Measurements from ENCODE around the gene MBNL3.

- TF ChIP-seq CTCF (IDR thresholded peaks at IDR 0.05) (no peak), POLR2AphosphoS5 (IDR thresholded peaks at IDR 0.05) (no peak)
Observed at GRCh38 chrX:132426695-132427281, 62.0 kb downstream of the MBNL3 start.

Data from sigmoid colon (tissue), 4 donors.